Activated CD4-positive, alpha-beta T cell treated with anti-CD3 and anti-CD28 coated beads for 1 hour (primary cell): ENCODE measurements around the gene GAP43.

Source experiments
- DNase-seq: peaks from one replicate; pipeline ENCODE4 v3.0.0-alpha.2; 2020

GAP43 gene, protein sequence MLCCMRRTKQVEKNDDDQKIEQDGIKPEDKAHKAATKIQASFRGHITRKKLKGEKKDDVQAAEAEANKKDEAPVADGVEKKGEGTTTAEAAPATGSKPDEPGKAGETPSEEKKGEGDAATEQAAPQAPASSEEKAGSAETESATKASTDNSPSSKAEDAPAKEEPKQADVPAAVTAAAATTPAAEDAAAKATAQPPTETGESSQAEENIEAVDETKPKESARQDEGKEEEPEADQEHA

DNA sequence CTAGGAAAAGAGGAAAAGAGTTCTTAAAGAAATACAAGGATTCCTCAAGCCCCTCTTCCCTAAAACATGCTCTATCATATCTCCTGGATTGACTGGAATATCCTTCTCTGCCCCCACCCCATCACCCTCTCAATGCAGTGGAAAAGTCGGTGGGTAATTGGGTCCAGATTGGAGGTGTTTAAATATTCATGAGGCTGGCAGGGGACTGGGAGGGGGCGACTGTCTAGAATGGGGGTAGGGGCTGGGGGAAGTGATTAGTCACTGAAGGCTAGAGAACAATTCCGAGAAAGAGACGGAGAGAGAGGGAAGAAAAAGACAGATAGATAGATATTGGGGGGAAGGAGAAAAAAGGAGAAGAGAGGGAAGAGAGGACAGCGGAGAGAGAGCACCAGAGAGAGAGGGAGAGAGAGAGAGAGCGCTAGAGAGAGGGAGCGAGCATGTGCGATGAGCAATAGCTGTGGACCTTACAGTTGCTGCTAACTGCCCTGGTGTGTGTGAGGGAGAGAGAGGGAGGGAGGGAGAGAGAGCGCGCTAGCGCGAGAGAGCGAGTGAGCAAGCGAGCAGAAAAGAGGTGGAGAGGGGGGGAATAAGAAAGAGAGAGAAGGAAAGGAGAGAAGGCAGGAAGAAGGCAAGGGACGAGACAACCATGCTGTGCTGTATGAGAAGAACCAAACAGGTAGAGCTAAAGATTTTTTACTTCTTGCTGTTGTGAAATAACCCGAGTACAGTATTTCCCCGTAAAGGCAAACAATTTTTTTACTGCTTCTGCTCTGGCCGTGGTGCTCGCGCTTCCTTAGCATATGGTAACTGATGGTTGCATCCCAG, at the start of gene GAP43:
Gene GAP43 (plus strand): TSS at position 467 of the 825 bp plus-strand sequence. CDS start 180 bp downstream, at position 647.
- no peak for DNase-seq

DNA sequence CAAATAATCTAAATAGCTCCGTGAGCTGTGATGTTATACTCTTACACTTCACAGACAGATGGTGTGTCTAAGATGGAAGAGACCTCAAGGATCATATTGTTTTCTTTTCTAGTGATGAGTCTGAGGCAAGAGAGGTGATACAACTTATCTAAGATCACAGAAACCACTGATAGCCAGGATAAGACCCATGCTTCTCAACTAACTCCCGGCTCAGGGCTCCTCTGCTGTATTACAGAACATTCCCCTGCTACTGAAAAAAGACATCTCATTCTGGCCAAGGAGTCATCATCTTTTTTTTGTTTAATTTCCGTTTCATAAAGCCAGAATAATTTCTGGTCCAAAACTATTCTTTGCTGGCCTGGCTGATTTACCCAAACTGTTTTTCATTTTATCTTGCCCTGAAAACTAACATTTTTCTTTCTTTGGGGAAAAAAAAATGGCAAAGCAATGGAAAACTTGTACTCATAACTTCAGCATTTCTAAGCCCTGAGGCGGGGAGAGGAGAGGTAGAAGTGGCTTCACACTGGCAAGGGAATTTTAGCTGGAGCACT, 46.9 kb upstream of the GAP43 start:
- no peak for DNase-seq

DNA sequence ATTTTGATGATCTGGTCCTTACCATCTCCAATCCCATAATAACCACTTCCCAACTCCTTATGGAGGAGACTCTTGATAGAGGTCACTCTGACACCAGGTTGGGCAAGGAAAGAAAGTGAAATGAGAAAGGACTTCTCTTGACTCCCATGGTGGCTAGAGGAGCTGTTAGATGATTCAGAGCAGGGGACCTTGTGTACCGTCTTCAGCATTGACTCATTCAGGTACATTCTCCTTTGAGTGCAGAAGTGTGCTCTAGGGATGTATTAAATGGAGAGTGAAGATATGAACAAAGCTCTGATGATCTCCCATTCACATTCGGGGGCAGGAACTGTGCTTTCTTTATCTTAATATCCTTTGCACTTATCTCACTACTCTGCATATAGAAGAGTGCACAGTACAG, 46.3 kb upstream of the GAP43 start:
- no peak for DNase-seq

DNA sequence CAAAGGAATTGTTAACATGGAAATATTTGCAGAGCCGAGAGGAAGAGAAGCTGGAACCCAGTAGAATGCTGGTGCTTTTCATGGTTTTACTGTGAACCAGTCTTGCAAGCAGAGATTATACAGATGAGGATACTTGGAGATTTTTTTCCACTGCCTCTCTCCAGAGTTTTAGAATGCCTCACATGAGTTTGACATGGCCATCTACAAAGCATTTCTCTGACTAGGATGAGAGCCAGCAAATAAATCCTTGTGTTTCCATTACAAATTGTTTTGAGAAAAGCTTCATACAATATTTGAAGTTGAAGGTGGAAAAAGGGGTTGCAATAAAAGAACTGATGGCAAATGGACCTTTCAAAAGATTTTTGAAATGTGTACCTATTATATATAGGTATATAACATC, 45.0 kb upstream of the GAP43 start:
- no peak for DNase-seq

DNA sequence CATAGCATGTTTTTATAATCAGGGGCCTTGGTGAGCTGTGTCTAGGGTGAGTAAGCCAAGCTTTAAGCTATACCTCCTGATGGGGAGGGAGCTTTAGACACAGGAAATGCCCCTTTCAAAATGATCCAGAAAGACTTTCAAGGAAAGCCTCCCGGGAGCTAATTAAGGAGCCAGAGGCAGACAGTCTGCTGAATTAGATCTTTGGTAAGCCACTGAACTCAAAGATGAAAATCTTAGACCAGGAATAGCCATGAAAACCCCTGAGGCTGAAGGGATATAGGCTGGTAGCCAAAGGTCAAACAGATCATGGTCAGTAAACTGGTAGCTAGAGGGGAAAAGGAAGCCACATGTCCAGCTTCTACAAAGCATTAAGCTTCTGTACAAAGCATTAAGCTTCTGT, 42.7 kb upstream of the GAP43 start:
- DNase-seq: no peak

DNA sequence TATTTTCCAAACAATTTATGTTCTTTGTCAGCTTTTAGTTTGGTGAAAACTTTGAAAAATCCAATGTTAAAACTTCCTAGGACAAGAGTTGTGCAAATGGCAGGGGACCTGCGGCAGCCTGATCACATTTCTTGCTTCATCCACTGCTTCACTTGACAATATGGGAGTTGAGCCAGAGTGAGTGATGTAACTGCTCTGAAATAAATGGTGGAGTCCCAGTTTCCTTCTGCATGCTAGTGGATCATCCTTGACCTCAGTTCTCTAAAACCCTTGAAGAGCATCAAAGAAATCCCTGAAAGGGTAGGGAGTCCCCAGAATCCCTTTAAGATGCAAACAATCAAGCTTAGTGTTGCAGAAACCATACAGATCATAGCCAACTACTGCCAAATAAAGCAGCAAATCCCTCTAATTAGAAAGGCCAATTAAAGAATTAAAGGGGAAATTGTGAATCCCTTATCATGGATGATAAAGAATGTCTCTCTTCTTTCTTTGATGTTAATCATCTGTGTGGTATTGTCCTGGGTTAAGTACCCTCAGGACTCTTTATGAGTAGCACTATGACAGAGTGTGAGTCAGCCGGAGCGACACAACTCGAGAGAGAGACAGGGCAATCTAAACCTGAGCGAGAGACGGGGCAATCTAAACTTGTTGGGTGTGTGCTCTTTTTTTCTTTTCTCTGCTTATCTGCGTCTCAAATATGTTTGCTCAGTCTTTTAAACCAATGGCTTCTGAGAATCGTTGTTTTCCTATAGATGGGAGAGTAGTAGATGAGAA, 41.8 kb upstream of the GAP43 start:
- DNase-seq: no peak

DNA sequence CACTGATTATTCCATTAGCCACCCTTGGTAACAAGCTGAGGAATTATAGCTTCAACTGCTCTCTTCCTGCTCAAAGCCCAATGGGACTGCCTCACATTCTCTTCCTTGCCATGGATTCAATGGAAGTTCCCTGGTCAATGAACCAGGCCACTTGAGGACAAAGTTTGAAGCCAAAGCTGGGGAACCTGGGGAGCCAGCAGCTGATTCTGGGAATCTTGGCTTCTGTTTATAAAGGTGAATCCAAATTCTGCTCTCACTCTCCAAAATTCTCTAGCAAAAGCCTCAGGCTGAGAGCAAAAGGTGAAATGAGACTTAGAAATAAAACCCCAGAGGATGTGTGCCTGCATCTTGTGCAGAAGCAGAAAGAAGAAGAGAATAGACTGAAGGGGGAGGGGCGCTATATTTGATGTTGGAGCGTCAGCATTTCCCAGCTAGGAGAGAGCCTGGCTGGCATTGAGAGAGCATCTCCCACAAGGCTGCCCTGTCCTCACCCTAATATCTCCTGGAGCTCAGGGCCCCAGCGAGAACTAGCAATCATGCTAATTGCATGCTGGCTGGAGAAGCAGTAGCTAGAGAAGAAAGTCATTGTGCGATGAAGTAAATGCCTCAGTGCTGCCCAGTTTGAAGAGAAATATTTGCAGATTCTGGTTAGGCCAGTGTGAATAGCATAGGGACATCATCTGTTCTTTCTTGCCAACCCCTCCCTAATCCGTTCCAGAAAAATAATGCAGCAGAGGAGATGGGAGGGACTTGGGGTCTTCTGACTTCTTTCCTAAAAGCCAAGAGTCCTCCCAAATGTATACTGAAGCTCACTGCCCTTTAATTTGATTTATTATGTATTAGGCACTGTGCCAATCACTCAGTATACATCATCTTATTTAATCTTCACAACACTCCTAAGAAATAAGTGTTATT, 34.9 kb upstream of the GAP43 start:
- DNase-seq: no peak

DNA sequence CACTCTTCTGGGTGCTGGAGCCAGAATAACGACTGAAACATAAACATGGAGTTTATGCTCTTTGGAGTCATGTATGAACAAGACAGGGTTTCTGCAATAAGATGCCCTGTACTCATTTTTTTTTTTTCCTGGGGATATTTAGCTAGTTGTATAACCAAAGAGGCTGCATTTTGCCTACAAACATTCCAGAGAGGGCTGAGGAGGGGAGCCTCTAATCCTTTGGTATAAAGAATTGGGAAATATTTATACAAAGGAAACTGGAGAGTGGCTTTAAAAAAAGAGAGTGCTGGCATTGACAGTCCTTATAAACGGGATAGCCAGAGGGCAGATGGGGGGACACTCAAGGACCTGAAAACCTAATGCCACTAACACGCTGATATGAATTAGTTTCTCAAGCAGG, 32.4 kb upstream of the GAP43 start:
- no peak for DNase-seq

DNA sequence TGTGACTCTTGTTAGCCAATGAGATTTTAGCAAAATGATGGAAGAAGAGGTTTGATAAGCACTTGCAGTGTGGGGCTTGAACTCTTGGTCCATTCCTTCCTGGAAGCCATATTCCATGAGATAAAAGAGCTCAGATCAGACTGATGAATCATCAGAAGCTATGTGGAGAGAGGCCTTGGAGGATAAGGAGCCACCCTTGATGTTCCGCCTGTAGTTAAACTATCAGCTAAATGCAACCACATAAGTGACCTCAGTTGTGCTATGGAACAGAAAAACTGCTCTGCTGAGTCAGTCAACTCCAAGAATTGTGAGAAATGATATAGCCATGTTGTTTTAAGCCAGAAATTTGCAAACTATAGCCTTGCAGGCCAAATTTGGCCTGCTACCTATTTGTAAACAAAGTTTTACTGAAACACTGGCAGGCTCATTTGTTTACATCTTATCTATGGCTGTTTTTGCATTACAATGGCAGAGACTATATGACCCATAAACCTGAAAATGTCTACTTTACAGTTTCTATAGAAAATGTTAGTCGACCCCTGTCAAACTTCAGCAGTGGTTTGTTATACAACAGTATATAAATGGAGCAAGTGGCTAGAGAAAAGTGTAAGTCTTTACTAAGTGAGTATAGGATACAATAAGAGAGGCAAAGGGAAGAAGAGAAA, 27.6 kb upstream of the GAP43 start:
- DNase-seq: no peak

DNA sequence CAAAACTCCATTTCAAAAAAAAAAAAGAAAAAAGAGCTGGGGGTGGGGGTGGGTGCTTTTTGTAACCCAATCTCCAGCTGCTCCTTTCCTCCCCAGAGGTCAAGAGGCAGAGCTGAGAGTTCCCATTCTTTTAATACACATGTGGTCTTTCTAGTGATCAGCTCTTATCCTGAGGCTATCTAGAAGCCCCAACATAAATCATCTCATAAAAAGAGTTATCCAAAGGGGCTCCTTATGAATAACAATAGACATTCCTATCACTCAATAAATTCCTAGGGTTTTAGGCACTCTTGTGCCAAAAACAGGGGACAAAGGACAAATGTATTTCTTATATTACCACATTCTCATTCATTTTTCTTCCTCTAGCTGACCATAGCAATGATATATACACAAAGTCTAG, 25.1 kb upstream of the GAP43 start:
- DNase-seq: no peak

DNA sequence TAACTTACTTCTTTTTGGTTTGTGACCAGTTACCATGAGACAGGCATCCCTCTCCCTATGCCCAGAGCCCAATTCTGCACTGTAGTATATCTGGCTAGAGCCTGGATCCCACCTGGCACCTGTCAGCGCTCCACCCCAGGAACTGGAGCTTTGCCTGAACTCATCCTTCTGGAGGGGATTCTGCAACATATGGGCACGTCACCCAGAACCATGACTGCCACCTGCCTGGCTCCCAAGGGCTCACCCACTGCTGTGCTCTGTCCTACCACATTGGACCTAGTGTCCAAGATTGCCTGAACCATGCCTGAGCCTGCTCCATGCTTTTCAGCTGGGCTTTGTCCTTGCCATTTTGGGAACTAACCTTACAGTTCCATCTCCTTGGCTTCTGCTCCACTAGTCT, 21.1 kb upstream of the GAP43 start:
- no peak for DNase-seq

DNA sequence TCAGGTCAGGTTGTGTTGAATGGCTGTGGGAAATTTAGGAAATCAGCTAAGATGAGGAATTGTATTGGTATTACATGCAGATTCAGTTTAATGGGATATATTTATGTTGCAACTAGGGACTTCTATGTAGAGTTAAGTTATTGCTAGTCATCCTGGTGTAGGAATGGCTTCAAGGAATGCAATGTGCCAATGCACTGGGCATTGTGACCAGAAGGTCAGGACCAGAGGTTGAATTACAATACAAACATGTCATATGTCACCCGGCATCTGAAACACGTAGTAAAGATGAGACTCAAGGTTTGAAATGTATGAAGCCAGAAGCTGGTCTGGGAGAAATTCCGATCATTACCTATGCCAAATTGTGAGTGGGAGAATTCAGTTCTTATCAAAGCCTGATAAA, 11.7 kb upstream of the GAP43 start:
- no peak for DNase-seq

DNA sequence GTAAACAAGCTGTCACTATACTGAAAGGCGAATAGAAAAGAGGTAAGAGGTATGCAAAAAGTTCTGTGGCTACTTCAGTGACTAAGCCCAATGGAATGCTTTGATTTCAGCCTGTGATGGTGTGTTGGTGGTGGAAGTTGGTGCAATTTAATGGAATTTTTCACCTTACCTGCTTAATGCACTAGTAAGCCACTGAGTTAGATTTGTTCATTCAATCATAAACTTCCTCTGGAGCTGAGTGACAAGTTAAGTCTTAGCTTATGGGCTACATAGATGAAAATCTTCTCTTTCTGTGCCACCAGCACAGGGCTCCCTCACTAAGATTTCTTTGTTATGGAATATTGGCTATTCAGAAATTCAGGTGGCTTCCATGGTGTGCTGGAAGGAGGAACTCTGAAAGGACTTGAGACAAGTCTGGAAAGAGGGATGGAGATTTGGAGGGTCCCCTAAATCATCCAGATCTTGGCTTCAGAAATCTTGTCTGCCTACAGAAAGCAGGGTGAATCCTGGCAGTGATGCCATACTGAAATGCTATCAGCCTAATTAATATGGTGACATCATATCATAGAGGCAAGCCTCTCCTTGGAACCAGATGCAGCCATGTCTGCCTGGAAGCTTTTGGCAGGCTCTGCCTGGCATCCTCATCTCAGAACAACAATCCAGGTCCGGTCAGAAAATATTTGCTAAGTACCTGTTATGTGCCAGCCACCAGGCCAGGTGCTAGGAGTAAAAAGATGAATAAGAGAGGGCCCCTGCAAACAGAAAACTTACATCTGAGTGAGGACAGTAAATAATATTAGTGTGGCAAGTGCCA, 8.1 kb upstream of the GAP43 start:
- no peak for DNase-seq

DNA sequence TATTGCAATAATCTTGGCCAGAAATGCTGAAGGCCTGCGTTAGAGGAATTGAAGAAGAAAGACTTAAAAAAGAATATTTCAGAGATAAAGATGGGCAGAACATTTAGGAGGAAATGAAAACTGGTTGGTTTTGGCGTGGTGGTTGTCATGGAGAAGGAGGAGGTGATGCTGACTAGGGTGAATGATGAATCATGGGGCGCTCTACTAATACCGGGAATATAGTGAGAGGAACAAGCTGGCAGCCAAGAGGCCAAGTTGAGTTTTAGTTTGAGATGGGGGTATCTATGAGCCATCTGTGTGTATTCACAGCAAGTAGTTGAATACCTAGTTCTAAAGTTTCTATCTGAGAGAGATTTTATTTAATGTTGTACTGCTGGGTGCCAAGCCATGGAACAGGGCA, 6.8 kb upstream of the GAP43 start:
- DNase-seq: no peak

DNA sequence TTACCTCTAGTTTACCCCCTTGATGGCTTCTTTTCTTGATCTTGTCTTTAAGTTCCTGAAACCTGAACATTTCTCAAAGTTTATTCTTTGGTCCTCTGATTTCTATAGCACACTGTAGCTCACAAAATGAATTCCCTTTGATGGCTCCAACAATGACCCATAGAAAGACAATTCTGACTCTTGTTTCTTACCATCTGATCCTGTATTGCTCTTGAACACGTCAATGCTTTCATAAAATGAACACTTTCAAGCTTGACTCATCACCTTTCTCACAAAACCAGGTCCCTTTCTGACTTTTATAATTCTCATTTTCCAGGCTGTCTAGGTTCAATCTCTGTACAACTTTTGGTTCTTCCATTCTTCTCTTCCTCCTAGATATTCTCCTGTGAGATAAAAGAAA, 5.7 kb upstream of the GAP43 start:
- no peak for DNase-seq

DNA sequence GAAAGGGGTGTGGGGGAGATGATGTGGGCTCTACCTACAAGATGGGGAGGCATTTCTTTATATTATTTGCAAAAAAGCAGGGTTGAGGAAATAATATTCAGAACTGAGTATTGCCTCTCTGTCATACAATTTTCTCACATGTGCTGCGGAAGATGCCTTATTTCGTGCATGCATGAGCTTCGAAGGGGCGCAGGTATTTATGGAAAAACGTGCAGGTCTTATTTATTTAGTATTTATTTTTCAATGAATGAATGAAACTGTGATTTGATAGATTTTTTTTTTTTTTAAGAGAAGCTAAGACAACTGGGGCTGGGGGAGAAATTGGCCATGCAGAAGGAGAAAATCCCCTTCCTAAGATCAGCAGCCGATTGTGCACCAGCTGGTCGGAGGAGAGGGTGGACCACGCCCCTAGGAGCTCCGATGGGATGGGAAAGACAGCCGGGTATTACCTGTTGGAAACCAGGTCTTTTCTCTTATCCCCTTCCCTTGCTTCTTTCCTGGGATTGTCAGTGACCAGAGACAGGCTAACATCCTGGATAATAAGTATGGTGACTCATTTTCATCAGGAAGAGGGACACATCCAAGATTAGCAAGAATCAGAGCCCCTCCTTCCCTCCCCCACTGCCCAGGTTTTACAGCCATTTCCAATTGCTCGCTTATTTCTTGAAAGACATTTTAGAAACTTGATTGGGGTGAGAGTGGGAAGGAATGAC, 875 bp downstream of the GAP43 start:
- no peak for DNase-seq

DNA sequence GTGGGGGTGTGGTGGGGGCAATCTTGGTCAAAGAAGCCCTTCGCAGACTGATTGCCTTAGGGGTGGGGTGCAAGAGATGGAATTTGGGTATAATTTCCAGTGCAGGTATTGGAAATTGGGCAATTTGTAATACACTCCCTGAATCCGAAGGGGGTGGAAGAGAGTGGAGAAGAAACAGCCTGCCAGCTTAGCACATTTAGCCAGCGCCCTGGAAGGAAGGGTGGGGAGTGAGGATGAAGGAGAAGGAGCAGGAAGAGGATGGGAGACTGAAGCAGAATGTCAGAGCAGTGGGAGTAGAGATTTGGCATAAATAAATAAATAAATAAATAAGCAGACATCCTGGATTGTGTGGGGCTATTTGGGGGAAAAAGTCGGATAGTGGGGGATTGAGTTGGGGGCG, 1.6 kb downstream of the GAP43 start:
- DNase-seq: no peak

DNA sequence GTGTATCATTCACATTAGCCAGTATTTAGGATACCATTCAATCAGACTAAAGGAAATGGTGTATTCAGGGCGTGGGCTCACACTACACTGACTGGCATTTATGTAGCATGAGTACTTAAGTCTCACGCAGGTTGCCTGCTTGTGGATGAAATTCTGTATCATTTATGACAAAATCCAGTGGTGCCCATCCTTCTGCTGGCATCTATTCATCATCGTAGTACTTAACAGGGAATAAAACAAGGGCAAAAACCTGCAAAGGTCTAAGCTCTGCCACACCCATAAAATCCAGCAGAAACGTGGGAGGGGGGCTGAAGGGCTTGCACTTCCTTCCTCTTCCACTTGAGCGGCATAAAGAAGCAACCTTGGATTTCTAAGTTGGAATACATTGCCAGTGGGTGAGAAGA, 2.7 kb downstream of the GAP43 start:
- DNase-seq: no peak

DNA sequence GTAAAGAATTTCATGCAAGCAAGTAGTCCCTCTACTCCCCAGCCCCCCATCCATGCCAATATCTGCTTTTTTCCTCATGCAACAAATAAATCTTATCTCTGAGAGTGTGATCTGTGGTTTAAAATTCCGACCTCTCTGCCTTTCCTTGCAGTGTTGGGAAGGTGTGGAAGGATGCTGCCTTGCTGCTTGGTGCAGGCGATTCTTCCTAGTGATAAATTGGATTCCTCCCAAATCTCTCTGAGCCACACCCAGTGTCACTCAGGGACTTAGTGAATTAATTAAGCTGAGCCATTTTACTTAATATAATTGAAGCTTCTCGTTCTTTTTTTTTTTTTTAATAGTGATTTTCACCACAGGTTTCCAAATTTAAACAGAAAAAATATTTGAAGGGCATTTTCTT, 3.4 kb downstream of the GAP43 start:
- DNase-seq: no peak
